ENCODE data around the gene PNPLA3. TPM values are rescaled to one million over a fixed set of nuclear protein-coding genes. Genes with fewer than 3 reads are reported as not detected.

Gene PNPLA3
- total and polyA plus RNA-seq, 4 donors, result 0.41 to 2.2 (median 0.99) TPM

GRCh38 chr22:43956805-43957463 is 33.3 kb downstream of the PNPLA3 start:
- no peaks in the 10 kb centered on the region for H3K9me3 ChIP-seq (ENCODE audit: control insufficient read depth in 4 of 4, insufficient read depth in 3 of 4, low read length in 3 of 4)
- no peak overlapping the region for H3K4me3 ChIP-seq

GRCh38 chr22:43957871-43958270 is 34.3 kb downstream of the PNPLA3 start:
- ATAC-seq (ENCODE audit: insufficient read depth, low FRiP score) (no peak), DNase-seq (no peak)
- Histone ChIP-seq H3K9ac (ENCODE audit: insufficient read depth in 1 of 2, low read length in 2 of 2) (no peak overlapping the region), H3K9me3 (ENCODE audit: control insufficient read depth in 4 of 4, insufficient read depth in 3 of 4, low read length in 3 of 4) (no peaks in the 10 kb centered on the region), H3K36me3 (ENCODE audit: control insufficient read depth in 4 of 4, insufficient read depth in 4 of 4, low read length in 4 of 4) (peaks cover 0 to 3% (median 0%) of the 10 kb centered on the region in 4 donors), H3K27me3 (ENCODE audit: control insufficient read depth in 3 of 3, insufficient read depth in 3 of 3, low read length in 2 of 3) (no peaks in the 10 kb centered on the region), H3K4me1 (ENCODE audit: control insufficient read depth in 5 of 5, insufficient read depth in 5 of 5, low read length in 5 of 5) (peaks cover 5 to 16% (median 12%) of the 10 kb centered on the region in 5 donors), H3K4me3 (no peak overlapping the region), H3K27ac (ENCODE audit: low read depth in 1 of 2, low read length in 1 of 2) (no peak overlapping the region)
- TF ChIP-seq CTCF (IDR thresholded peaks at IDR 0.05; ENCODE audit: control extremely low read depth, extremely low read depth), result no peak
- 90 to 95% methylated on average over 11 of the region's 11 CpGs for WGBS, 2 donors

More at GRCh38 chr22:43956805-43957463, 33.3 kb downstream of the PNPLA3 start:
- Histone ChIP-seq H3K27me3 (ENCODE audit: control insufficient read depth in 3 of 3, insufficient read depth in 3 of 3, low read length in 2 of 3) (no peaks in the 10 kb centered on the region), H3K4me1 (ENCODE audit: control insufficient read depth in 5 of 5, insufficient read depth in 5 of 5, low read length in 5 of 5) (peaks cover 5 to 16% (median 12%) of the 10 kb centered on the region in 5 donors), H3K27ac (ENCODE audit: low read depth in 1 of 2, low read length in 1 of 2) (no peak overlapping the region), H3K9ac (ENCODE audit: insufficient read depth in 1 of 2, low read length in 2 of 2) (no peak overlapping the region), H3K36me3 (ENCODE audit: control insufficient read depth in 4 of 4, insufficient read depth in 4 of 4, low read length in 4 of 4) (peaks cover 0 to 2% (median 0%) of the 10 kb centered on the region in 4 donors)
- no peak for TF ChIP-seq CTCF (IDR thresholded peaks at IDR 0.05; ENCODE audit: control extremely low read depth, extremely low read depth)
- WGBS, 2 donors, result 70 to 77% methylated on average over 9 of the region's 9 CpGs
- ATAC-seq (ENCODE audit: insufficient read depth, low FRiP score) (no peak), DNase-seq (peak in 1 of 3 donors; percentile 10)

GRCh38 chr22:43964314-43964857 is 40.8 kb downstream of the PNPLA3 start:
- DNase-seq (no peak), ATAC-seq (ENCODE audit: insufficient read depth, low FRiP score) (no peak)
- Histone ChIP-seq H3K27ac (ENCODE audit: low read depth in 1 of 2, low read length in 1 of 2) (no peak overlapping the region), H3K9ac (ENCODE audit: insufficient read depth in 1 of 2, low read length in 2 of 2) (no peak overlapping the region), H3K4me1 (ENCODE audit: control insufficient read depth in 5 of 5, insufficient read depth in 5 of 5, low read length in 5 of 5) (peaks cover 0 to 2% (median 0%) of the 10 kb centered on the region in 5 donors), H3K27me3 (ENCODE audit: control insufficient read depth in 3 of 3, insufficient read depth in 3 of 3, low read length in 2 of 3) (no peaks in the 10 kb centered on the region), H3K4me3 (no peak overlapping the region), H3K9me3 (ENCODE audit: control insufficient read depth in 4 of 4, insufficient read depth in 3 of 4, low read length in 3 of 4) (peaks cover 0 to 2% (median 0%) of the 10 kb centered on the region in 4 donors), H3K36me3 (ENCODE audit: control insufficient read depth in 4 of 4, insufficient read depth in 4 of 4, low read length in 4 of 4) (peaks cover 26 to 47% (median 36%) of the 10 kb centered on the region in 4 donors)
- TF ChIP-seq CTCF (IDR thresholded peaks at IDR 0.05; ENCODE audit: control extremely low read depth, extremely low read depth), result no peak
- WGBS, 2 donors, result 97 to 98% methylated on average over 10 of the region's 10 CpGs

All from lung (tissue), 12 donors.